ENCODE measurements around the gene UCHL3. TPM values are rescaled to one million over a fixed set of nuclear protein-coding genes. Genes with fewer than 3 reads are reported as not detected.

The UCHL3 gene
- total RNA-seq = 43.5 and 50.6 TPM in 2 replicates

DNA sequence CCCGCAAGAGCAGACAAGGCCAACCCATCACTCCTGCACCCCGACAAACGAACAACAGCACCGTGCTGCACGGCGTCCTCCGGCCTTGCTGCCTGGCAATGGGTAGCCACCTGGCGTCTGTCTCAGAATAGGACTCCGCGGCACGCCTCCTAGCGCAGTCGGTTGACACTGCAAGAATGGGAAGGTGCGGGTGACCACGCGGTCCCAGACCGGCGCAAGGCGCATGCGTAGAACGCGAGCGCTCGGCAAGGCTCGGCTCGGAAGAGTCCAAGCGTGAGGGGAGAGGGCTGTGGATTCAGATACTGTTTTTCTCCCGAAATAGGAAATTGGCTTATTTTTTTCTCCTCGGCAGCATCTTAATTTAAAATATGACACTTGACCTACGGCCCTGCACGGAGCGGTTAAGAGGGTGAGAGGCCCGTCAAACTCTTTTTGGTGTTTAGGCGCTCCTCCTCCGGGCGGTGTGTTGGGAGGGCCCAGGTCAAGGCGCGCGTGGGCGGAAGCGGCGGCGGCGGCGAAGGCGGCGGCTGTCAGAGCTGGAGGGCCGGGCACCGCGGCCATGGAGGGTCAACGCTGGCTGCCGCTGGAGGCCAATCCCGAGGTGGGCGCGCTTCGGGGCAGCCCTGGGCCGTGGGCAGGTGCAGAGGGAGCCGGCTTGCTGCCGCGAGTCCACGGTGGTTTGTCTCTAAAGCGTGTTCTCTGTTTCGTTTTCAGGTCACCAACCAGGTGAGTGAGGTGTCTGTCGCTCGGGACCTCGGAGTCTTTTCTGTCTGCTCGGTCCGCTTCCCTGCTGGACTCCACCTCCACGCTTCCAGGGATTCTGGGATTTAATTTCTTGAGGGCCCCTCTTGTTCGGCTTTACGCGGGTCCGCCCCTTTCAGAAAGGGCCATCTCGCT is at the start of gene UCHL3:
Gene UCHL3 (plus strand): TSS at position 530 of the 897 bp plus-strand sequence. CDS start 30 bp downstream, at position 560.
- DNase-seq = peak; percentile 99
- H3K9me3 Mint-ChIP-seq = no peaks in the 10 kb centered on the region
- peaks cover 19% of the 10 kb centered on the region for H3K36me3 Mint-ChIP-seq (ENCODE audit: low read depth)
- H3K4me1 Mint-ChIP-seq = peaks cover 25% of the 10 kb centered on the region
- H3K4me3 Mint-ChIP-seq = peak within 1 kb of the TSS; percentile 89
- peaks cover 2% of the 10 kb centered on the region for H3K27me3 Mint-ChIP-seq
- intact Hi-C loops (cut with micrococcal nuclease) = loop anchor here (1.0 to 10.0 kb wide), 7 partner anchors 12 to 223 kb away; partner anchors contain the start of genes COMMD6, LMO7 and TBC1D4
- peak within 1 kb of the TSS; percentile 97 for H3K27ac Mint-ChIP-seq

DNA sequence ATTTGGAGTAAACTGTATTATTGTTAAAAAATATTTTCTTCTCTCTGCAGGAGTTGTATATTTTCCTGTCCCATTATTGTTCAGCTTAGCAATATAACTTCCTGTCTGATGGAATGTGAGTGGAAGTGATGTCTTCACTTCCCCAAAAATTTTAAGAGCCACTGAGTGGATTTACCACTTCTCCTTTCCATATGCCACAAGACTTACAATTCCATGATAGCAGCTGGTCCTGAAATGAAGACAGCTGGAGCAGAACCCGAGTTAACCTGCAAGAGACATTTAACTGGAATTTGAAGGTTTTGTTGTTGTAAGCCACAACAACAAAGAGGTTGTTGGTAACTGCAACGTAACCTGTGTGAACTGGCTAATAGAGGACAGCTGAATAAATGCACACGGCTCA is 44.3 kb upstream of the UCHL3 start:
- H3K27me3 Mint-ChIP-seq = peaks cover 3% of the 10 kb centered on the region
- no peak for DNase-seq
- intact Hi-C loops (cut with micrococcal nuclease) = no loop called here
- no peak overlapping the region for H3K4me3 Mint-ChIP-seq
- H3K4me1 Mint-ChIP-seq = no peaks in the 10 kb centered on the region
- no peak overlapping the region for H3K27ac Mint-ChIP-seq
- no peaks in the 10 kb centered on the region for H3K9me3 Mint-ChIP-seq
- no peaks in the 10 kb centered on the region for H3K36me3 Mint-ChIP-seq (ENCODE audit: low read depth)

DNA sequence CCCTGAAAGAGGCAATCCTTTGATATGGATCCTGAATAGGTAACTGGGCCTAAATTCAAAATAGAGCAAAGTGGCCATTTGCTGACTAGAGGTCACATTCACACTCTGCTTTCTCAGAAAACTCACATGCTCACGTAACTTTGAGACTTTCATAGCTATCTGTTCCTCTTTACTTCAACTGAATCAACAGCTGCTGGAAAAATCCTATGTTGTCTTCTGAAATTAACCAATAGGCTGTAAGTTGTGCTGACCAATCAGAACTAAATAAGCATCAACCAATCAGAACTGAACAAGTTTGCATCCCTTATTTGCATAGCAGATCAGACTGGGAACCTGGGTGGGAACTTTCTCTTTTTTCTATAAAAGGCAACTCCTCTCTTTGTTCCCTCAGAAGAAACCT is 43.6 kb upstream of the UCHL3 start:
- Mint-ChIP-seq H3K4me3 (no peak overlapping the region), H3K4me1 (no peaks in the 10 kb centered on the region), H3K27ac (no peak overlapping the region), H3K36me3 (ENCODE audit: low read depth) (no peaks in the 10 kb centered on the region), H3K9me3 (no peaks in the 10 kb centered on the region), H3K27me3 (peaks cover 5% of the 10 kb centered on the region)
- intact Hi-C loops (cut with micrococcal nuclease) = no loop called here
- no peak for DNase-seq

DNA sequence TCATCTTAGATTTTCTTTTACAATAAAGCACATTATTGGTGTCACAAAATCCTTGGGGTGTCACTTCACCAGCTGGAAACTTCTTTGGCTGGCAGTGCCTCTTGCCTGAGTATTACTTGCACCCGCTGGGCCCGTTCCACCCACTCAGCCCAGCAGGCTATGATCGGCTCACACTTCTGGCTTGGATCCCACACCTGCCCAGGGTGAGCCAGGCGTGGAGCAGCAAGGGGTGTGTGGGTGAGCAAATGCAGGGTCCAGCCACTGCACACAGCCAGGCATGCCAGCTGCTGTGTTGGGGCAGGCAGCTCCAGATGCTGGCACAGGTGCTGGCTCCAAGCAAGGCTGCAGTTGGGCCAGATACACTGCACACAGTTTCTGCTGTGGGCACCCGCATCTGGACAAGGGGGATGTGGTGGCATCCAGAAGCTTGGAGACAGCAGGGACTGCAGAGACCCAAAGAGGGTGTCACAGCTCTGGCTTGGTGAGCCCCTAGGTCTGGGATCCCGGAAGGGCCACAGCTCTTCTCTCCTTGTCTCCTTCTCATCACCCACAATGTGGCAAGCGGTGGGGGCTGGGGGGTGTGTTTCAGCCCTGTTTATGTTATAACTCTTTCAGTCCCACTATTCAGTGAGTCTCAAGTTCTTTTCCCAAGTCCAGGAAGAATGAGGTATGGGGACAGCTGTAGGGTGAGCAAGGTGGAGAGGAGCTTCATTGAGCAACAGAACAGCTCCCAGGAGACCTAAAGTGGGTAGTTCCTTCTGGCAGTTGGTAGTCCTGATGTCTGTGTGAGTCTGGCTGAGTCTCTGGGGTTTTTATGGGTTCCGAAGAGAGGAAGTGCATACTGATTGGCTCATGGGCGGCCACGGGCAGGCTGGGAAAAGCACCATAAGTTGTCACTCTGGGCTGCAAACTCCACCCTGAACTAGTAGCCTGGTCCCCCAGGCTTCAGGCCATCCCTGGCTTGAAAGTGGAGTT is 42.3 kb upstream of the UCHL3 start:
- H3K27ac Mint-ChIP-seq = no peak overlapping the region

DNA sequence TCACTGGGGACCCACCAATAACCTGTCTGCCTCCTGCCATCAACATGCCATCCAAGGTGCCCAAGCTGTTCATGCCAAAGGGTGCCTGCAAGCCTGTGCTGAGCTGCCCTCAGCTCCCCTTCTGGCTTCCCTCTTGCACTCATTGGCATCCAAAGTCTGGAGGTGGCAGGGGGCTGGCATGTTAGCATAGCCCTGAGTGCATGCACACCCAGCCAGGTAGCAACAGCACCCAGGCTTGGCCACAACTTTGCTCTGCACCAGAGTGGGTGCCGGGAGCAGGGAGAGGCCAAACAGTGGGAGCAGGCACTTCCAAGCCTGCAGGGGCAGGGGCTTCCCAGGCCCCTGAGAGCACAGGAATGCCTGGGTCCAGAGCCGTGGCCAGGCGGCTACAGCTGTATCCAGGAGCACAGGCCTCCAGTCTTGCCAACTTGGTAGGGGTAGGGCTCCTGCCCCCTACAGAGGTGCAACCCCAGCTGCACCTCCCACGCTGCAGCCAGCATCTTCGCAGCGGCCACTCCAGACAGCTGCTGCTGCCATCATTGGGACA is 41.5 kb upstream of the UCHL3 start:
- no peak overlapping the region for H3K27ac Mint-ChIP-seq
- H3K36me3 Mint-ChIP-seq (ENCODE audit: low read depth) = no peaks in the 10 kb centered on the region
- DNase-seq = no peak
- peaks cover 2% of the 10 kb centered on the region for H3K4me1 Mint-ChIP-seq
- no peaks in the 10 kb centered on the region for H3K9me3 Mint-ChIP-seq
- no peak overlapping the region for H3K4me3 Mint-ChIP-seq
- intact Hi-C loops (cut with micrococcal nuclease) = no loop called here
- peaks cover 7% of the 10 kb centered on the region for H3K27me3 Mint-ChIP-seq

More for the DNA sequence above, 42.3 kb upstream of the UCHL3 start:
- intact Hi-C loops (cut with micrococcal nuclease) = no loop called here
- DNase-seq = no peak
- H3K4me3 Mint-ChIP-seq = no peak overlapping the region
- H3K27me3 Mint-ChIP-seq = peaks cover 7% of the 10 kb centered on the region
- H3K9me3 Mint-ChIP-seq = no peaks in the 10 kb centered on the region
- no peaks in the 10 kb centered on the region for H3K36me3 Mint-ChIP-seq (ENCODE audit: low read depth)
- H3K4me1 Mint-ChIP-seq = peaks cover 2% of the 10 kb centered on the region

DNA sequence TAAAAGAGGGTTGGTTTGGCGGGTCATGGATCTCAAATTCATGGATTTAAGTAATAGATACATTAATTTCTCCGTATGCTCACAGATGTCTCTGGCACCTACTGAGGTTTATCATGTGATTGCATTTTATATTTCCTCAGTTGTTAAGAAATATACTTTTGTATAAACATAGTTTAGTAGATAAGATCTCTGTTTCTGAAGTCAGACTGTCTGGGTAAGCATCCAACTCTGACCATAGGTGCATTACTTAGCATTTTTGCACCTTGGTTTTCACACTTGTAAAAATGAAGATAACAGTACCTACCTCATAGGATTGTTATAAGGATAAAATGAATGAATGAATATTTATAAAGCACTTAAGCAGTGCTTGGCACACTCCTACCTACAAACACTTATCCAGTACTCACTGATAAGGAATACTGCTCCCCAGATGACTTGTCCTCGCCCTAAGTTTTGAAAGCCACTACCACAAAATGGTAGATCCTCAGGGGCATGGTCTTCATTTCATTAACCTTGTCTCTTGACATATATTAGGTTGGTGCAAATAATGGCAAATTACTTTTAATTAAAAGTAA is 38.5 kb upstream of the UCHL3 start:
- intact Hi-C loops (cut with micrococcal nuclease) = no loop called here
- H3K9me3 Mint-ChIP-seq = peaks cover 3% of the 10 kb centered on the region

DNA sequence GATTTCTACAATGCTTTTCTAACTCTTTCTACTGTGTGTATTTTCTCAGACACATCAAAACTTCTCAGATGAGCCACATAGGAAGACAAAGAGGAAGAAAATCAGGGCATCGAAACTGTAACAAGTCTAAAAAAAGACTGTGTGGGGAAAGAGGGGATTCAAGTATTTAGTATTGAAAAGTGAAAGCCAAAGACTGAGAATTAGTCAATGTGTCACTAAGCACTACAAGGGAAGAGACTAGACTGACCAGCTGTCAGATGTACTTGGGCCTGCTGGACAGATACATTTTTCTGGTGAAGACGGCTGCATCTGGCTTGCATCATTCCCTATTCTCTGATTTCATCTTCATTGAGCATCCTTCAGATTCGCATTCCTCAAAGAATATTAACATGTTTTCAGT is 37.3 kb upstream of the UCHL3 start:
- Mint-ChIP-seq H3K36me3 (ENCODE audit: low read depth) (no peaks in the 10 kb centered on the region), H3K4me3 (no peak overlapping the region), H3K27me3 (peaks cover 5% of the 10 kb centered on the region), H3K27ac (no peak overlapping the region), H3K9me3 (peaks cover 3% of the 10 kb centered on the region), H3K4me1 (peaks cover 5% of the 10 kb centered on the region)
- intact Hi-C loops (cut with micrococcal nuclease) = no loop called here
- DNase-seq = no peak

More for the DNA sequence above, 38.5 kb upstream of the UCHL3 start:
- peaks cover 5% of the 10 kb centered on the region for H3K27me3 Mint-ChIP-seq
- H3K4me1 Mint-ChIP-seq = peaks cover 5% of the 10 kb centered on the region
- no peak overlapping the region for H3K4me3 Mint-ChIP-seq
- no peaks in the 10 kb centered on the region for H3K36me3 Mint-ChIP-seq (ENCODE audit: low read depth)
- DNase-seq = no peak
- no peak overlapping the region for H3K27ac Mint-ChIP-seq

DNA sequence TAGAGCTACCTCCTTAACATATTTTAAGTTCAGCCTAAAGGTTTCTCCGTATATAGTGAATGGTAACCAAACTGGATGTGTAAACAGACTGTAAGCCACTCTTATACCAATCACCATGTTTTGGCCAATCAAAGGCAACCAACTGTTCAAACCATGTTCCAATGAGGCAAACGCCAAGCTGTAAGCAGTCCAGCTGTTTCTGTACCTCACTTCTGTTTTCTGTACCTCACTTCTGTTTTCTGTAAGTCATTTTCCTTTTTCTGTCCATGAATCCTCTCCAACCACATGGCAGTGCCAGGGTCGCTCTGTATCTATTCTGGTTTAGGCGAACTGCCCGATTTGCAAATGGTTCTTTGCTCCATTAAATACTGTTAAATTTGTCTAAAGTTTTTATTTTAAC is 36.3 kb upstream of the UCHL3 start:
- H3K4me1 Mint-ChIP-seq = peaks cover 5% of the 10 kb centered on the region
- H3K27ac Mint-ChIP-seq = no peak overlapping the region
- no peaks in the 10 kb centered on the region for H3K36me3 Mint-ChIP-seq (ENCODE audit: low read depth)
- no peak for DNase-seq
- intact Hi-C loops (cut with micrococcal nuclease) = no loop called here
- H3K4me3 Mint-ChIP-seq = no peak overlapping the region
- peaks cover 5% of the 10 kb centered on the region for H3K27me3 Mint-ChIP-seq
- peaks cover 3% of the 10 kb centered on the region for H3K9me3 Mint-ChIP-seq

DNA sequence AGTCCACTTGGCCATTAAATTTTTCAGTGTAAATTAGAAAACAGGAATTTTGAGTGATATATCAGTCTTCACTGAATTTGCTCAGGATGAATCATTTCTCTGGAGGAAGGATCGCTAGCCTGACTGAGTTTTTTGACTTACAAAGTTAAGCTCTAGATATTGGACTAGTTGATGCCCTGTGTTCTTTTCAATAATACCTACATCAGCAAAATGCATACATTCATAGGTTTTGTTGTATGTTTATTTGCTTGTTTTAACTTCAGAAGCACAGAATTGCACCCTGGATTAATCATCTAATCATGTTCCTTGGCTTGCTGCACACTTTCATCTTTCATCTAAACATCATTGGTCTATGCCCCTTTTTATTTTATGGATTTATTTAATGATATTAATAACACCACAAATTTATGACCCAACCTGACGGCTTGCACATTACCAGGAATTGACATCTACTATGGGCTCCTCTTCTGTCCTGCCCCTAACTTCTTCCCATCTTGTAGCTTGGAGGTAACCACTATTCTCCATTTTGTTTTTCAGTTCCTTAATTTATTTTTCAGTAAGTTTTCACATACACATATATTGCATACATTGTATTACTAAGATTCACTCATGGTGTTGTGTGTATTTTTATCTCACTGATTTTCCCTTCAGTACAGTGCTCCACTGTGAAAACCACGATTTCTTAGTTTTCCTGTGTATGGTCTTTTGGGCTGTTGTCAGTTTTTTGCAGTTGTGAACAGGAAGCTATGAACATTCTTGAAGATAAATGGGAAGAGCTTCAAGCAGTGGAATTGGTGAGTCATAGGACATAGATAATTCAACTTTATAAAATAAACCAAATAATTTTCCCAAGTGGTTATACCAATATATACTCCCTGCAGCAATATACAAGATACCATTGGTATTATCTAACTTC is 35.3 kb upstream of the UCHL3 start:
- Mint-ChIP-seq H3K27ac (no peak overlapping the region), H3K36me3 (ENCODE audit: low read depth) (no peaks in the 10 kb centered on the region), H3K4me3 (no peak overlapping the region), H3K4me1 (peaks cover 5% of the 10 kb centered on the region), H3K9me3 (peaks cover 3% of the 10 kb centered on the region), H3K27me3 (peaks cover 4% of the 10 kb centered on the region)
- DNase-seq = no peak
- intact Hi-C loops (cut with micrococcal nuclease) = no loop called here

DNA sequence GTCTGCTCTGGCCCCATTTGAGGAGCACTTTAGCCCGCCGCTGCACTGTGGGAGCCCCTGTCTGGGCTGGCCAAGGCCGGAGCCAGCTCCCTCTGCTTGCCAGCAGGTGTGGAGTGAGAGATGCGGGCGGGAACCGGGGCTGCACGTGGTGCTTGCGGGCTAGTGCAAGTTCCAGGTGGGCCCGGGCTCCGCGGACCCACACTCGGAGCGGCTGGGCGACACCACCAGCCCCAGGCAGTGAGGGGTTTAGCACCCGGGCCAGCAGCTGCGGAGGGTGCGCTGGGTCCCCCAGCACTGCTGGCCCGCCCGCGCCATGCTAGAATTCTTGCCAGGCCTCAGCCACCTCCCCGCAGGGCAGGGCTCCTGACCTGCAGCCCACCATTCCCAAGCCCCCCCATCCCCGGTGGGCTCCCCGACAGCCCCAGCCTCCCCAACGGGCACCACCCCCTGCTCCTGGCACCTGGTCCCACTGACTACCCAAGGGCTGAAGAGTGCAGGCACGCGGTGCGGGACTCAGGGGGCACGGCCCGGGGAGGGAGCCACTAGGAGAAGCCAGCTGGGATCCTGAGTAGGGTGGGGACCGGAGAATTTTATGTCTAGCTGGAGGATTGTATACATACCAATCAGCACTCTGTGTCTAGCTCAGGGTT is 31.0 kb upstream of the UCHL3 start:
- intact Hi-C loops (cut with micrococcal nuclease) = no loop called here
- H3K4me1 Mint-ChIP-seq = peaks cover 2% of the 10 kb centered on the region
- no peaks in the 10 kb centered on the region for H3K36me3 Mint-ChIP-seq (ENCODE audit: low read depth)
- H3K9me3 Mint-ChIP-seq = peaks cover 3% of the 10 kb centered on the region
- no peak overlapping the region for H3K27ac Mint-ChIP-seq
- no peak overlapping the region for H3K4me3 Mint-ChIP-seq
- DNase-seq = no peak
- H3K27me3 Mint-ChIP-seq = no peaks in the 10 kb centered on the region

DNA sequence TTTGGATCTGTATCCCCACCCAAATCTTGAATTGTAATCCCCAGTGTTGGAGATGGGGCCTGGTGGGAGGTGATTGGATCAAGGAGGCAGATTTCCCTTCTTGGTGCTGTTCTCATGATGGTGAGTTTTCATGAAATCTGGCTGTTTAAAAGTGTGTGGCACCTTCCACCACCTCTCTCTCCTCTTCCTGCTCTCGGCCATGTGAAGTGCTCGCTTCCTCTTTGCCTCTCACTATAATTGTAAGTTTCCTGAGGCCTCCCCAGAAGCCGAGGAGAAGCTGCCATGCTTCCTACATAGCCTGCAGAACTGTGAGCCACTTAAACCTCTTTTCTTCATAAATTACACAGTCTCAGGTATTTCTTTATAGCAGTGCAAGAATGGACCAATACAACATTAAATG is 27.6 kb upstream of the UCHL3 start:
- Mint-ChIP-seq H3K27me3 (no peaks in the 10 kb centered on the region), H3K27ac (no peak overlapping the region)
- intact Hi-C loops (cut with micrococcal nuclease) = no loop called here

DNA sequence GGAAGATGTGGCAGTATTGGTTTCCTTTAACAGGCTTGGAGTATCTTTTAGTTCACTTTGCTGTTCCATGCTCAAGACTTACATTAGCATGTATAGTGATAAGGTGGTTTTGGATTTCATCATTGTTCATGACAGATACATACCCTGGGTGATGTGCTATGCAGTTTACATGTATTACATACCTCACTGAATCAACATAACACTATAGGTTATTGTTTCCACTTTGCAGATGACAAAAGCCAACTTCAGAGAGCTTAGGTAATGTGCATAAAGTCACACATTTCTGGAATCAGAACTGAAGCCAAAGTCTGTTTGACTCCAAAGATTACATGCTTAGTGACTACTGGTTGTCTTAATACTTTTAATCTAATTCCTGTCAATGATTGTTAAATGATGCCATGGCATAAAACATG is 19.0 kb upstream of the UCHL3 start:
- no peak overlapping the region for H3K4me3 Mint-ChIP-seq
- intact Hi-C loops (cut with micrococcal nuclease) = loop anchor here (2.0 kb wide), 1 partner anchor 18 kb away; the partner anchor contains the start of gene UCHL3
- no peaks in the 10 kb centered on the region for H3K27me3 Mint-ChIP-seq
- H3K4me1 Mint-ChIP-seq = peaks cover 31% of the 10 kb centered on the region
- peak overlapping the region; percentile 41 for H3K27ac Mint-ChIP-seq
- no peaks in the 10 kb centered on the region for H3K9me3 Mint-ChIP-seq
- no peak for DNase-seq
- H3K36me3 Mint-ChIP-seq (ENCODE audit: low read depth) = peaks cover 52% of the 10 kb centered on the region

More for the DNA sequence above, 27.6 kb upstream of the UCHL3 start:
- no peak for DNase-seq
- Mint-ChIP-seq H3K9me3 (no peaks in the 10 kb centered on the region), H3K36me3 (ENCODE audit: low read depth) (peaks cover 17% of the 10 kb centered on the region), H3K4me3 (no peak overlapping the region), H3K4me1 (no peaks in the 10 kb centered on the region)
